ENCODE measurements around the gene CNTN4.

The CNTN4 gene

GRCh38 chr3:2218816-2219215, 120.2 kb downstream of the CNTN4 start:
- no peaks in the 10 kb centered on the region for H3K36me3 ChIP-seq (ENCODE audit: control insufficient read depth in 1 of 2, insufficient read depth in 2 of 2, low read depth in 1 of 2, low read length in 2 of 2)
- H3K79me1 ChIP-seq (replicated peaks; ENCODE audit: low read length, poor library complexity, severe bottlenecking), result no peaks in the 10 kb centered on the region
- no peak overlapping the region for H2BK120ac ChIP-seq (ENCODE audit: low read depth, low read length)
- no peak overlapping the region for H2BK15ac ChIP-seq (ENCODE audit: low read depth, poor library complexity, severe bottlenecking)
- H2BK5ac ChIP-seq (ENCODE audit: low read depth, low read length, poor library complexity, severe bottlenecking), result no peak overlapping the region
- no peak for DNase-seq
- H3K4me3 ChIP-seq (ENCODE audit: insufficient read depth in 1 of 2, low read depth in 1 of 2, low read length in 2 of 2), result no peak overlapping the region
- no peak overlapping the region for H3K14ac ChIP-seq (ENCODE audit: low read length in 2 of 2)
- no peak overlapping the region for H2AK5ac ChIP-seq (ENCODE audit: low read length, severe bottlenecking)
- H3K23ac ChIP-seq (ENCODE audit: low read length in 2 of 2), result no peak overlapping the region
- no peak overlapping the region for H3K27ac ChIP-seq (ENCODE audit: low read length, poor library complexity, severe bottlenecking)
- no peak overlapping the region for H4K8ac ChIP-seq (ENCODE audit: low read length)
- peaks cover 24% of the 10 kb centered on the region for H3K9me3 ChIP-seq (ENCODE audit: control insufficient read depth, low read length)
- 74% methylated on average over 2 of the region's 2 CpGs for WGBS
- H3K18ac ChIP-seq (ENCODE audit: low read depth in 1 of 2, low read length in 2 of 2), result no peak overlapping the region
- no peak overlapping the region for H3K4ac ChIP-seq (ENCODE audit: low read depth in 1 of 2, low read length in 2 of 2)
- H2AFZ ChIP-seq (ENCODE audit: low read depth, low read length), result no peak overlapping the region
- no peak overlapping the region for H3K9ac ChIP-seq (ENCODE audit: low read length)
- no peaks in the 10 kb centered on the region for H3K4me1 ChIP-seq (ENCODE audit: control insufficient read depth, insufficient read depth, low read depth, low read length)
- no peaks in the 10 kb centered on the region for H3K27me3 ChIP-seq (ENCODE audit: control insufficient read depth in 1 of 2, insufficient read depth in 1 of 2, low read length in 2 of 2)
- no peak overlapping the region for H3K4me2 ChIP-seq (ENCODE audit: low read length, poor library complexity, severe bottlenecking)
- H2BK12ac ChIP-seq (ENCODE audit: low read length in 2 of 2), result no peak overlapping the region
- H4K91ac ChIP-seq (ENCODE audit: low read length), result no peak overlapping the region

DNA sequence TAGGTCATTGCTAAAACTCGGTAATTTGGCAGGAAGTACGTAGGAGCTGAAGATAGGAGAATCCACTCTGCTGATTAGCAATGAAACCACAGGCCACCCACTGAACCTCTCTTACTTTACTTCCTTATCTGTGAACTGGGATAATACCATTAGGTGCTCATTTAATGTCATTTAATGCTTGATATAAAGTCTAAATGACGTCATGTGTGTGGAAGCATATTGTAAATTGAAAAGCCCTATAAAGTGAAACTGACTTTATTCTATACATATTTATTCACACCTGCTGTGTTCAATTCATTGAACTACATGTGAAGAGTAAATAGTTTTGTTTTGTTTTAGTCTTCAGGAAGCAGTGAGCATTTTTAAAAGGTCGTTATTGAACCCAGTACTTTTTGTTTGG, 137.5 kb downstream of the CNTN4 start:
- H3K18ac ChIP-seq (ENCODE audit: low read depth in 1 of 2, low read length in 2 of 2), result no peak overlapping the region
- H3K4me1 ChIP-seq (ENCODE audit: control insufficient read depth, insufficient read depth, low read depth, low read length), result no peaks in the 10 kb centered on the region
- WGBS, result 63% methylated on average over 3 of the region's 4 CpGs
- H2AK5ac ChIP-seq (ENCODE audit: low read length, severe bottlenecking), result no peak overlapping the region
- no peak overlapping the region for H2BK15ac ChIP-seq (ENCODE audit: low read depth, poor library complexity, severe bottlenecking)
- H3K23ac ChIP-seq (ENCODE audit: low read length in 2 of 2), result no peak overlapping the region
- H3K14ac ChIP-seq (ENCODE audit: low read length in 2 of 2), result no peak overlapping the region
- no peak overlapping the region for H2AFZ ChIP-seq (ENCODE audit: low read depth, low read length)
- H4K8ac ChIP-seq (ENCODE audit: low read length), result no peak overlapping the region
- no peak overlapping the region for H4K91ac ChIP-seq (ENCODE audit: low read length)
- no peak overlapping the region for H2BK12ac ChIP-seq (ENCODE audit: low read length in 2 of 2)
- H3K4me3 ChIP-seq (ENCODE audit: insufficient read depth in 1 of 2, low read depth in 1 of 2, low read length in 2 of 2), result no peak overlapping the region
- H3K36me3 ChIP-seq (ENCODE audit: control insufficient read depth in 1 of 2, insufficient read depth in 2 of 2, low read depth in 1 of 2, low read length in 2 of 2), result no peaks in the 10 kb centered on the region
- H3K4ac ChIP-seq (ENCODE audit: low read depth in 1 of 2, low read length in 2 of 2), result no peak overlapping the region
- no peak overlapping the region for H2BK5ac ChIP-seq (ENCODE audit: low read depth, low read length, poor library complexity, severe bottlenecking)
- no peak overlapping the region for H3K4me2 ChIP-seq (ENCODE audit: low read length, poor library complexity, severe bottlenecking)
- H3K27ac ChIP-seq (ENCODE audit: low read length, poor library complexity, severe bottlenecking), result no peak overlapping the region
- H2BK120ac ChIP-seq (ENCODE audit: low read depth, low read length), result no peak overlapping the region
- no peak for DNase-seq
- H3K9me3 ChIP-seq (ENCODE audit: control insufficient read depth, low read length), result peaks cover 14% of the 10 kb centered on the region
- no peak overlapping the region for H3K9ac ChIP-seq (ENCODE audit: low read length)
- no peaks in the 10 kb centered on the region for H3K27me3 ChIP-seq (ENCODE audit: control insufficient read depth in 1 of 2, insufficient read depth in 1 of 2, low read length in 2 of 2)
- H3K79me1 ChIP-seq (replicated peaks; ENCODE audit: low read length, poor library complexity, severe bottlenecking), result no peaks in the 10 kb centered on the region

DNA sequence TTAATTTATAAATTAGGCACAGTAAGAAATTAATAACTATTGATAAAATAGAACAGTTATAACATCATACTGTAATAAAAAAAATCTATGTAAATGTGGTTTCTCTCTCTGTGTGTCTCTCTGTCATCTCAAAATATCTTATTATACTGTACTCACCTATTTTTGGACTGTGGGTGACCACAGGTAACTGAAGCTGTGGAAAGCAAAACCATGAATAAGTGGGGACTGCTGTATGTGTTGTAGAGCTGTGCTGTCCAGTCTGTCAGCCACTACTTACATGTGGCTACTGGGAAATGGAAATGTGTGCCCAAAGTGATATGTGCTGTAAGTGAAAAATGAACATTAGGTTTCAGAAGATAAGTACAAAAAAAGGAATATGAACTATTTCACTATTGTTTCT, 145.5 kb downstream of the CNTN4 start:
- no peak for DNase-seq

GRCh38 chr3:2246873-2247648, 148.4 kb downstream of the CNTN4 start:
- no peak overlapping the region for H3K14ac ChIP-seq (ENCODE audit: low read length in 2 of 2)
- no peak overlapping the region for H2AK5ac ChIP-seq (ENCODE audit: low read length, severe bottlenecking)
- H3K27ac ChIP-seq (ENCODE audit: low read length, poor library complexity, severe bottlenecking), result no peak overlapping the region
- no peak overlapping the region for H2BK120ac ChIP-seq (ENCODE audit: low read depth, low read length)
- H3K4me2 ChIP-seq (ENCODE audit: low read length, poor library complexity, severe bottlenecking), result no peak overlapping the region
- no peak overlapping the region for H2BK15ac ChIP-seq (ENCODE audit: low read depth, poor library complexity, severe bottlenecking)
- H3K9me3 ChIP-seq (ENCODE audit: control insufficient read depth, low read length), result no peaks in the 10 kb centered on the region
- no peak overlapping the region for H3K9ac ChIP-seq (ENCODE audit: low read length)
- no peak overlapping the region for H2AFZ ChIP-seq (ENCODE audit: low read depth, low read length)
- H3K4me3 ChIP-seq (ENCODE audit: insufficient read depth in 1 of 2, low read depth in 1 of 2, low read length in 2 of 2), result no peak overlapping the region
- no peak overlapping the region for H3K4ac ChIP-seq (ENCODE audit: low read depth in 1 of 2, low read length in 2 of 2)
- H2BK12ac ChIP-seq (ENCODE audit: low read length in 2 of 2), result no peak overlapping the region
- H3K79me1 ChIP-seq (replicated peaks; ENCODE audit: low read length, poor library complexity, severe bottlenecking), result no peaks in the 10 kb centered on the region
- H3K18ac ChIP-seq (ENCODE audit: low read depth in 1 of 2, low read length in 2 of 2), result no peak overlapping the region
- H3K27me3 ChIP-seq (ENCODE audit: control insufficient read depth in 1 of 2, insufficient read depth in 1 of 2, low read length in 2 of 2), result no peaks in the 10 kb centered on the region
- no peaks in the 10 kb centered on the region for H3K36me3 ChIP-seq (ENCODE audit: control insufficient read depth in 1 of 2, insufficient read depth in 2 of 2, low read depth in 1 of 2, low read length in 2 of 2)
- no peak for DNase-seq
- no peak overlapping the region for H4K8ac ChIP-seq (ENCODE audit: low read length)
- H4K91ac ChIP-seq (ENCODE audit: low read length), result no peak overlapping the region
- H3K23ac ChIP-seq (ENCODE audit: low read length in 2 of 2), result no peak overlapping the region
- WGBS, result 86% methylated on average over 6 of the region's 6 CpGs
- H2BK5ac ChIP-seq (ENCODE audit: low read depth, low read length, poor library complexity, severe bottlenecking), result no peak overlapping the region
- H3K4me1 ChIP-seq (ENCODE audit: control insufficient read depth, insufficient read depth, low read depth, low read length), result no peaks in the 10 kb centered on the region

More for the DNA sequence above, 145.5 kb downstream of the CNTN4 start:
- Histone ChIP-seq H2BK12ac (ENCODE audit: low read length in 2 of 2) (no peak overlapping the region), H2BK15ac (ENCODE audit: low read depth, poor library complexity, severe bottlenecking) (no peak overlapping the region), H3K4me1 (ENCODE audit: control insufficient read depth, insufficient read depth, low read depth, low read length) (no peaks in the 10 kb centered on the region), H3K4ac (ENCODE audit: low read depth in 1 of 2, low read length in 2 of 2) (no peak overlapping the region), H2BK5ac (ENCODE audit: low read depth, low read length, poor library complexity, severe bottlenecking) (no peak overlapping the region), H3K9ac (ENCODE audit: low read length) (no peak overlapping the region), H3K23ac (ENCODE audit: low read length in 2 of 2) (no peak overlapping the region), H2AFZ (ENCODE audit: low read depth, low read length) (no peak overlapping the region), H3K27me3 (ENCODE audit: control insufficient read depth in 1 of 2, insufficient read depth in 1 of 2, low read length in 2 of 2) (no peaks in the 10 kb centered on the region), H4K91ac (ENCODE audit: low read length) (no peak overlapping the region), H4K8ac (ENCODE audit: low read length) (no peak overlapping the region), H3K4me3 (ENCODE audit: insufficient read depth in 1 of 2, low read depth in 1 of 2, low read length in 2 of 2) (no peak overlapping the region), H3K9me3 (ENCODE audit: control insufficient read depth, low read length) (peaks cover 8% of the 10 kb centered on the region), H2BK120ac (ENCODE audit: low read depth, low read length) (no peak overlapping the region), H3K27ac (ENCODE audit: low read length, poor library complexity, severe bottlenecking) (no peak overlapping the region), H3K36me3 (ENCODE audit: control insufficient read depth in 1 of 2, insufficient read depth in 2 of 2, low read depth in 1 of 2, low read length in 2 of 2) (no peaks in the 10 kb centered on the region), H3K18ac (ENCODE audit: low read depth in 1 of 2, low read length in 2 of 2) (no peak overlapping the region), H3K79me1 (replicated peaks; ENCODE audit: low read length, poor library complexity, severe bottlenecking) (no peaks in the 10 kb centered on the region), H2AK5ac (ENCODE audit: low read length, severe bottlenecking) (no peak overlapping the region), H3K4me2 (ENCODE audit: low read length, poor library complexity, severe bottlenecking) (no peak overlapping the region), H3K14ac (ENCODE audit: low read length in 2 of 2) (no peak overlapping the region)
